Measurements from ENCODE around the gene FBN1. TPM values are rescaled to one million over a fixed set of nuclear protein-coding genes. Genes with fewer than 3 reads are reported as not detected.

FBN1 gene
- total RNA-seq, 1 donor from 2014 or later, result 54.0 TPM

DNA sequence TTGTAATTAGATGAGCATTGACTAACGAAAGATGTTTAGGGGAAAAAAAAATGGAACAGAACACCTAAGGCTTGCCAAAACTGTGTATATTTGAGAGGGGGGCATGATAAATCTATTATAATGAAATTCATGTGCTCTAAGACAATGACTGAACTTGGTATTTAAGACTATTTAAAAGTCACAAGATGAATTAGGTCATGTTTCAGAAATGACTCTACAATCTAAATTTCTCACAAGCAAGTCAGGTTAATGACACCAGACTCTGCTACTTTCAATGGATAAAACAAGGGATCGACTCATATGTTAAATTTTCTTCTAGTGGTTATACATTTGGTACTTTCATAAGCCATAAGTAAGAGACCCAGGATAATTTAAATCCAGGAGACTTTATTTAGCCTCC is 235.9 kb downstream of the FBN1 start:
- TF ChIP-seq, protein P1, sequence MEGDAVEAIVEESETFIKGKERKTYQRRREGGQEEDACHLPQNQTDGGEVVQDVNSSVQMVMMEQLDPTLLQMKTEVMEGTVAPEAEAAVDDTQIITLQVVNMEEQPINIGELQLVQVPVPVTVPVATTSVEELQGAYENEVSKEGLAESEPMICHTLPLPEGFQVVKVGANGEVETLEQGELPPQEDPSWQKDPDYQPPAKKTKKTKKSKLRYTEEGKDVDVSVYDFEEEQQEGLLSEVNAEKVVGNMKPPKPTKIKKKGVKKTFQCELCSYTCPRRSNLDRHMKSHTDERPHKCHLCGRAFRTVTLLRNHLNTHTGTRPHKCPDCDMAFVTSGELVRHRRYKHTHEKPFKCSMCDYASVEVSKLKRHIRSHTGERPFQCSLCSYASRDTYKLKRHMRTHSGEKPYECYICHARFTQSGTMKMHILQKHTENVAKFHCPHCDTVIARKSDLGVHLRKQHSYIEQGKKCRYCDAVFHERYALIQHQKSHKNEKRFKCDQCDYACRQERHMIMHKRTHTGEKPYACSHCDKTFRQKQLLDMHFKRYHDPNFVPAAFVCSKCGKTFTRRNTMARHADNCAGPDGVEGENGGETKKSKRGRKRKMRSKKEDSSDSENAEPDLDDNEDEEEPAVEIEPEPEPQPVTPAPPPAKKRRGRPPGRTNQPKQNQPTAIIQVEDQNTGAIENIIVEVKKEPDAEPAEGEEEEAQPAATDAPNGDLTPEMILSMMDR (IDR thresholded peaks at IDR 0.05; ENCODE audit: unreplicated experiment), result no peak
- H3K27me3 Mint-ChIP-seq (ENCODE audit: unreplicated experiment), result peaks cover 2% of the 10 kb centered on the region
- no peak overlapping the region for H3K4me3 Mint-ChIP-seq (ENCODE audit: unreplicated experiment)
- no peak for DNase-seq (ENCODE audit: low spot score)
- H3K4me1 Mint-ChIP-seq (ENCODE audit: unreplicated experiment), result no peaks in the 10 kb centered on the region
- peaks cover 9% of the 10 kb centered on the region for H3K36me3 Mint-ChIP-seq (ENCODE audit: low read depth, unreplicated experiment)
- H3K9me3 Mint-ChIP-seq (ENCODE audit: unreplicated experiment), result no peaks in the 10 kb centered on the region
- H3K27ac Mint-ChIP-seq (ENCODE audit: unreplicated experiment), result no peak overlapping the region

DNA sequence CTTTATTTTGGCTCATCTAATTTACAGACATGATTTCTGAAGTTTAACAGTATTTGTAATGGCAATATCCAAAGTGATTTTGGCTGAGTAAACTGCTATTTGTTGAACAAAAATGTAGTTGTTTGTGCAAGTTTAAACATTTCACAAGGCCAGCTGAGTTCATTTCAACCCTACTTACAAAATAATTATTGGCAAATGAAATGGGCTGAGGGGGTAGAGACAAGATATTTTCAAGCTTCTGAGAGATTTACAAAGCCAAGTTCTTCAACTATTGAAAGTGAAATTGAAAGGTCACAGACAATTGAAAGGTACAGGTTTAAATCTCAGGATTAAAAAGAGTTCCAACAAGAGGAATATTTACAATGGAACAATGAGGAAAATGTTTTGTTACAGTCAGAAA is 237.2 kb downstream of the FBN1 start:
- Mint-ChIP-seq H3K27ac (ENCODE audit: unreplicated experiment) (no peak overlapping the region), H3K4me1 (ENCODE audit: unreplicated experiment) (no peaks in the 10 kb centered on the region), H3K4me3 (ENCODE audit: unreplicated experiment) (no peak overlapping the region), H3K9me3 (ENCODE audit: unreplicated experiment) (no peaks in the 10 kb centered on the region), H3K27me3 (ENCODE audit: unreplicated experiment) (no peaks in the 10 kb centered on the region), H3K36me3 (ENCODE audit: low read depth, unreplicated experiment) (peaks cover 9% of the 10 kb centered on the region)
- TF ChIP-seq, protein P1 (IDR thresholded peaks at IDR 0.05; ENCODE audit: unreplicated experiment), result no peak
- DNase-seq (ENCODE audit: low spot score), result no peak

DNA sequence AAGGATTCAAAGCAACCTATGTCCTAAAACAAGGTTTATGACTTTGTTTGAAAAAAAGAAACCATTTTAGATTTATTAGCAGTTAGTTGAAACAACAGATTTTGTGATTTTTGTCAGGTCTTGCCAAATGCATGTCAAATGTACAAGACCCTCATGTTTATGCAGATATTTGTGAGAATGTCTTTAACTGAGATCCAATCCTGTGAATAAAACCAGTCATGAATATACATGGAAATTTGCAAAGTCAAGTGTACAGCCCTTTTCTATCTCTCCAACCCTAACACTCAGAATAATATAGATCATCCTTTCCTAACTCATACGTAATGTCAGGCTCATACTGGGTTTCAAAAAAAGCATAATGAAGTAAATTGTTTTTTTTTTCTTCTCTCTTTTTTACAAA is 237.9 kb downstream of the FBN1 start:
- Mint-ChIP-seq H3K4me3 (ENCODE audit: unreplicated experiment) (no peak overlapping the region), H3K27me3 (ENCODE audit: unreplicated experiment) (no peaks in the 10 kb centered on the region), H3K27ac (ENCODE audit: unreplicated experiment) (no peak overlapping the region), H3K36me3 (ENCODE audit: low read depth, unreplicated experiment) (peaks cover 9% of the 10 kb centered on the region), H3K9me3 (ENCODE audit: unreplicated experiment) (no peaks in the 10 kb centered on the region), H3K4me1 (ENCODE audit: unreplicated experiment) (peaks cover 2% of the 10 kb centered on the region)
- no peak for DNase-seq (ENCODE audit: low spot score)
- TF ChIP-seq, protein P1 (IDR thresholded peaks at IDR 0.05; ENCODE audit: unreplicated experiment), result no peak

DNA sequence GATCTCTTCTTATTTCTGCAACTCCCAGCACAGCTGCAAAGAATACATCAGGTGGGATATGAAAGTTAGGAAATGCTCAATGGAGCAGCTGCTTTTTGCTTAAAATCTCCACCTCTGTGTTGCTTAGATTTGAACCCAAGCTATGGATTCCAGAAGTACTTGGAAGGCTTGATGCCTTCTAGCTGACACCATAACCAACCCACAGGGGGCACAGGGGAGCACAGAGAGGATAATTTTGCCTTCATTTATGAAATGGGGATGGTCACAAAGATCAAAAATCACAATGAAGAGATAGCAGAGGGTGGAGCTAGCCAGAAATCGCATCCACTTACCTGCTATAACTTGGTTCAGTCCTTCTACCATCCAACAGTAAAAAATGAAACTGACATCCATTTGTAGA is 238.6 kb downstream of the FBN1 start:
- H3K27me3 Mint-ChIP-seq (ENCODE audit: unreplicated experiment), result no peaks in the 10 kb centered on the region
- H3K4me1 Mint-ChIP-seq (ENCODE audit: unreplicated experiment), result peaks cover 3% of the 10 kb centered on the region
- DNase-seq (ENCODE audit: low spot score), result no peak

DNA sequence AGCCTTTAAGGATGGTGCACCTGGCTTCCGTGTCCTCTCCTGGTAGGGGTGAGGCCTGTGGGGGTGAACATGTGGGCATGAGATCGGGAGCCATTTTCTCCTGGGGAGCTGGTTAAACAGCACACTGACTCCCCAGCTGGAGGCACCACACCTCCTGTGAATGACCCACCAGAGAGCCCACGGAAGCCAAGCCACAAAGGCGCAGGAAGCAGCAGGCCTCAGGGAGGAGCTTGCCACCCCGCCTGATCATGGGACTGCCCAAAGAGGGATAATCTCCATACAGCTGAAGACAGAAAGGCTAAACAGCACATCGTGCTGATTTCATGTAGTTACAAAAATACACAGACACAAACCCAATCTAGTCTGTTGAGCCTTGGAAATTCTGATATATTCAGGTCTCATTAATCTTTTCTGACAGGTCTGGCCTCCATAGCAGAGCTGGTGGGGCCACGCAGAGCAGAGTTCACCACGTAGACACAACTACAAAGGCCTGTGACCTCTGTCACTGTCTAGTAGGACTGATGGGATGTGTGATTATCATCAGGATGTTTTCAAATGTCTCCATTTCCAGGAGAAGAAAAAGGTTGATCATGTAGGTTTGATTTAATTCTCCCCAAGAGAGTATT is 239.1 kb downstream of the FBN1 start:
- no peaks in the 10 kb centered on the region for H3K9me3 Mint-ChIP-seq (ENCODE audit: unreplicated experiment)
- no peaks in the 10 kb centered on the region for H3K36me3 Mint-ChIP-seq (ENCODE audit: low read depth, unreplicated experiment)
- TF ChIP-seq, protein P1 (IDR thresholded peaks at IDR 0.05; ENCODE audit: unreplicated experiment), result no peak
- H3K27me3 Mint-ChIP-seq (ENCODE audit: unreplicated experiment), result no peaks in the 10 kb centered on the region
- no peak overlapping the region for H3K27ac Mint-ChIP-seq (ENCODE audit: unreplicated experiment)
- peaks cover 3% of the 10 kb centered on the region for H3K4me1 Mint-ChIP-seq (ENCODE audit: unreplicated experiment)
- H3K4me3 Mint-ChIP-seq (ENCODE audit: unreplicated experiment), result no peak overlapping the region
- no peak for DNase-seq (ENCODE audit: low spot score)

More for the DNA sequence above, 238.6 kb downstream of the FBN1 start:
- H3K36me3 Mint-ChIP-seq (ENCODE audit: low read depth, unreplicated experiment), result peaks cover 3% of the 10 kb centered on the region
- no peaks in the 10 kb centered on the region for H3K9me3 Mint-ChIP-seq (ENCODE audit: unreplicated experiment)
- no peak overlapping the region for H3K27ac Mint-ChIP-seq (ENCODE audit: unreplicated experiment)
- TF ChIP-seq, protein P1 (IDR thresholded peaks at IDR 0.05; ENCODE audit: unreplicated experiment), result no peak
- H3K4me3 Mint-ChIP-seq (ENCODE audit: unreplicated experiment), result no peak overlapping the region
